ENCODE results near the gene OAS1. TPM values are rescaled to one million over a fixed set of nuclear protein-coding genes. Genes with fewer than 3 reads are reported as not detected.

The OAS1 gene
- total and polyA plus RNA-seq, 2 donors (not counting 3 experiments of a cell fraction or from before 2014, with no cell fraction given) = 5.7 to 6.4 TPM

- intact Hi-C loops (cut with micrococcal nuclease) = no loop called here
- Histone ChIP-seq H4K20me1 (replicated peaks; ENCODE audit: control insufficient read depth, extremely low read depth, insufficient read depth, low read length) (no peaks in the 10 kb centered on the region), H3K79me2 (ENCODE audit: control insufficient read depth, insufficient read depth, low read length) (no peaks in the 10 kb centered on the region), H3K4me1 (ENCODE audit: control insufficient read depth, extremely low read depth, insufficient read depth, low read length) (no peaks in the 10 kb centered on the region), H3K4me3 (replicated peaks in 1 of 3; ENCODE audit: insufficient read depth in 1 of 3, low read depth in 1 of 3, low read length in 3 of 3) (no peak overlapping the region), H3K27me3 (ENCODE audit: control insufficient read depth in 2 of 2, insufficient read depth in 2 of 2, low read length in 2 of 2) (peaks cover 2 to 5% of the 10 kb centered on the region in 2 experiments), H3K9me3 (replicated peaks; ENCODE audit: control insufficient read depth, insufficient read depth, low read length) (no peaks in the 10 kb centered on the region), H2AFZ (ENCODE audit: low read depth, low read length) (no peak overlapping the region), H3K27ac (ENCODE audit: insufficient read depth, low read depth, low read length) (no peak overlapping the region), H3K36me3 (ENCODE audit: control insufficient read depth in 2 of 2, extremely low read depth in 1 of 2, insufficient read depth in 2 of 2, low read length in 2 of 2) (no peaks in the 10 kb centered on the region), H3K4me2 (ENCODE audit: insufficient read depth, low read length) (no peak overlapping the region), H3K9me1 (replicated peaks; ENCODE audit: control insufficient read depth, extremely low read depth, insufficient read depth, low read length) (no peaks in the 10 kb centered on the region), H3K9ac (replicated peaks; ENCODE audit: extremely low read depth, insufficient read depth, low read length) (no peak overlapping the region)
- dilution Hi-C loops (cut with MboI; ENCODE audit: extremely low pct_ligation_motif_present, low sequenced_read_pairs) = no loop called here
- TF ChIP-seq EZH2 (IDR thresholded peaks at IDR 0.05; ENCODE audit: borderline replicate concordance, low read depth, low read length, severe bottlenecking) = no peak
- no peak for TF ChIP-seq MYC (IDR thresholded peaks at IDR 0.05; ENCODE audit: low read depth, low read length)
- TF ChIP-seq, protein P1, sequence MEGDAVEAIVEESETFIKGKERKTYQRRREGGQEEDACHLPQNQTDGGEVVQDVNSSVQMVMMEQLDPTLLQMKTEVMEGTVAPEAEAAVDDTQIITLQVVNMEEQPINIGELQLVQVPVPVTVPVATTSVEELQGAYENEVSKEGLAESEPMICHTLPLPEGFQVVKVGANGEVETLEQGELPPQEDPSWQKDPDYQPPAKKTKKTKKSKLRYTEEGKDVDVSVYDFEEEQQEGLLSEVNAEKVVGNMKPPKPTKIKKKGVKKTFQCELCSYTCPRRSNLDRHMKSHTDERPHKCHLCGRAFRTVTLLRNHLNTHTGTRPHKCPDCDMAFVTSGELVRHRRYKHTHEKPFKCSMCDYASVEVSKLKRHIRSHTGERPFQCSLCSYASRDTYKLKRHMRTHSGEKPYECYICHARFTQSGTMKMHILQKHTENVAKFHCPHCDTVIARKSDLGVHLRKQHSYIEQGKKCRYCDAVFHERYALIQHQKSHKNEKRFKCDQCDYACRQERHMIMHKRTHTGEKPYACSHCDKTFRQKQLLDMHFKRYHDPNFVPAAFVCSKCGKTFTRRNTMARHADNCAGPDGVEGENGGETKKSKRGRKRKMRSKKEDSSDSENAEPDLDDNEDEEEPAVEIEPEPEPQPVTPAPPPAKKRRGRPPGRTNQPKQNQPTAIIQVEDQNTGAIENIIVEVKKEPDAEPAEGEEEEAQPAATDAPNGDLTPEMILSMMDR (IDR thresholded peaks at IDR 0.05; ENCODE audit: extremely low read depth in 1 of 2, insufficient read depth in 1 of 2, low read depth in 1 of 2, low read length in 2 of 2) = no peak
- no peak for TF ChIP-seq FOS (IDR thresholded peaks at IDR 0.05; ENCODE audit: borderline replicate concordance, insufficient read depth, low read length)
- TF ChIP-seq MAX (IDR thresholded peaks at IDR 0.05; ENCODE audit: insufficient read depth, insufficient read length) = no peak
- TF ChIP-seq POLR2A (IDR thresholded peaks at IDR 0.05; ENCODE audit: low read depth, low read length) = no peak
- TF ChIP-seq GATA2 (IDR thresholded peaks at IDR 0.05; ENCODE audit: insufficient read depth, insufficient read length, low read depth, low read length) = no peak
- TF ChIP-seq JUN (IDR thresholded peaks at IDR 0.05; ENCODE audit: borderline replicate concordance, insufficient read depth, insufficient read length, low read depth) = no peak
- no peak for TF ChIP-seq POLR2AphosphoS5 (IDR thresholded peaks at IDR 0.05; ENCODE audit: insufficient read depth, low read depth, low read length)
- no TSS peak for BruUV-seq (replicated peaks)
- DNase-seq (ENCODE audit: low read depth, low spot score) (no peak), FAIRE-seq (no peak)
- ChIA-PET CTCF (no interaction called here), POLR2A (no interaction called here)
Observed at GRCh38 chr12:112870267-112870980, 36.3 kb upstream of the OAS1 start.

Data from endothelial cell of umbilical vein (primary cell).